ENCODE results near the gene ZFC3H1.

DNA sequence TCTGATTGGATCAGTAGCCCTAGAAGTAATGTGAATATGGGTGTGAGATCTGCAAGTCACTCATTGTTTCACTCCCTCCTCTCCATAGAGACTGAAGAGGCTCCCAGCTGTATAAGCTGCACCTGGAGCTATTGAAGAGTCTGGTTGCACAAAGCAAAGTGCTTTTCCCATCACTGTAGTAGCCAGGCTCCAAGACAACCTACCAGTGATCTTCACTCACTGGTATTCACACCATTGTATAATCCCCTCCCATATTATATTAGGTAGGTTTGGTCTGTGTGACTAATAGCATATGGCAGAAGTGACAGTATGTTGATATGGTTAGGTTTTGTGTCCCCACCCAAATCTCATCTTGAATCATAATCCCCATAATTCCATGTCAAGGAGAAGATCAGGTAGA, 64.4 kb downstream of the ZFC3H1 start:
- TF ChIP-seq EZH2 (IDR thresholded peaks at IDR 0.05), result no peak
- TF ChIP-seq POLR2A (IDR thresholded peaks at IDR 0.05; ENCODE audit: borderline replicate concordance, extremely low read depth, insufficient read depth, insufficient read length), result no peak
- no peak for TF ChIP-seq POLR2AphosphoS5 (IDR thresholded peaks at IDR 0.05; ENCODE audit: low read depth, low read length)
- TF ChIP-seq, protein P1, sequence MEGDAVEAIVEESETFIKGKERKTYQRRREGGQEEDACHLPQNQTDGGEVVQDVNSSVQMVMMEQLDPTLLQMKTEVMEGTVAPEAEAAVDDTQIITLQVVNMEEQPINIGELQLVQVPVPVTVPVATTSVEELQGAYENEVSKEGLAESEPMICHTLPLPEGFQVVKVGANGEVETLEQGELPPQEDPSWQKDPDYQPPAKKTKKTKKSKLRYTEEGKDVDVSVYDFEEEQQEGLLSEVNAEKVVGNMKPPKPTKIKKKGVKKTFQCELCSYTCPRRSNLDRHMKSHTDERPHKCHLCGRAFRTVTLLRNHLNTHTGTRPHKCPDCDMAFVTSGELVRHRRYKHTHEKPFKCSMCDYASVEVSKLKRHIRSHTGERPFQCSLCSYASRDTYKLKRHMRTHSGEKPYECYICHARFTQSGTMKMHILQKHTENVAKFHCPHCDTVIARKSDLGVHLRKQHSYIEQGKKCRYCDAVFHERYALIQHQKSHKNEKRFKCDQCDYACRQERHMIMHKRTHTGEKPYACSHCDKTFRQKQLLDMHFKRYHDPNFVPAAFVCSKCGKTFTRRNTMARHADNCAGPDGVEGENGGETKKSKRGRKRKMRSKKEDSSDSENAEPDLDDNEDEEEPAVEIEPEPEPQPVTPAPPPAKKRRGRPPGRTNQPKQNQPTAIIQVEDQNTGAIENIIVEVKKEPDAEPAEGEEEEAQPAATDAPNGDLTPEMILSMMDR (IDR thresholded peaks at IDR 0.05 in 2 of 3, conservative IDR thresholded peaks at IDR 0.05 in 1 of 3; ENCODE audit: borderline replicate concordance in 1 of 3, insufficient read depth in 1 of 3, low read depth in 2 of 3, low read length in 2 of 3), result no peak
- TF ChIP-seq ATF3 (IDR thresholded peaks at IDR 0.05), result no peak
- TF ChIP-seq ZBTB33 (IDR thresholded peaks at IDR 0.05; ENCODE audit: extremely low read depth, insufficient replicate concordance, low read length), result no peak
- TF ChIP-seq EZH2phosphoT487 (IDR thresholded peaks at IDR 0.05; ENCODE audit: borderline replicate concordance), result no peak
- TF ChIP-seq TCF7L2 (IDR thresholded peaks at IDR 0.05; ENCODE audit: borderline replicate concordance, extremely low read depth, insufficient read depth, insufficient read length), result no peak
- TF ChIP-seq, protein P2, sequence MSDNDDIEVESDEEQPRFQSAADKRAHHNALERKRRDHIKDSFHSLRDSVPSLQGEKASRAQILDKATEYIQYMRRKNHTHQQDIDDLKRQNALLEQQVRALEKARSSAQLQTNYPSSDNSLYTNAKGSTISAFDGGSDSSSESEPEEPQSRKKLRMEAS (IDR thresholded peaks at IDR 0.05), result no peak
- TF ChIP-seq REST (IDR thresholded peaks at IDR 0.05; ENCODE audit: low read depth), result no peak
- no peak for TF ChIP-seq YY1 (IDR thresholded peaks at IDR 0.05; ENCODE audit: extremely low read depth, insufficient replicate concordance, low read depth, low read length)
- no peak for TF ChIP-seq JUND (IDR thresholded peaks at IDR 0.05)
- no peak for TF ChIP-seq SP1 (IDR thresholded peaks at IDR 0.05; ENCODE audit: low read depth)
- no peak for TF ChIP-seq EGR1 (IDR thresholded peaks at IDR 0.05; ENCODE audit: low read depth)

All from HCT116 (cell line).